PC-9 (cell line): ENCODE data around the gene GAGE1. TPM values are rescaled to one million over a fixed set of nuclear protein-coding genes. Genes with fewer than 3 reads are reported as not detected.

Source experiments
- BruUV-seq: library from RNA; stranded (reverse); fragments of 400-500 nt; replicated peaks from 2 replicates; lab custom pipeline; 2021; lab: Mats Ljungman, UMichigan
- CTCF ChIA-PET: fragments of 300-600 bp; sonication (Branson Sonifier 250); formaldehyde crosslinking; loops from one replicate; lab custom pipeline; 2022; ENCODE audit warnings: antibody characterized with exemption; lab: Charles Lee
- POLR2A ChIA-PET: fragments of 300-600 bp; sonication (Branson Sonifier 250); formaldehyde crosslinking; loops from one replicate; lab custom pipeline; 2022; ENCODE audit warnings: antibody characterized with exemption; ENCODE audit not compliant: unreplicated experiment; lab: Charles Lee
- DNase-seq, 2 experiments: peaks; one replicate each; pipeline versions ENCODE4 v3.0.0 to v3.0.0-alpha.2; 2015 to 2022; ENCODE audit warnings: mixed read lengths in 1 of 2
- H2AFZ ChIP-seq: fragments of 200-600 bp; sonication (generic); 2 replicates; pipeline ENCODE4 v1.8.1; 2017; ENCODE audit warnings: antibody characterized with exemption
- H3F3A ChIP-seq: fragments of 200-600 bp; sonication (generic); 2 replicates; pipeline ENCODE4 v1.8.1; 2017; ENCODE audit warnings: antibody characterized with exemption, mild to moderate bottlenecking, low read depth; ENCODE audit not compliant: insufficient read depth
- H3K27ac ChIP-seq: fragments of 200-600 bp; sonication (generic); 2 replicates; pipeline ENCODE4 v1.6.1; 2016; ENCODE audit warnings: mixed run types
- H3K27me3 ChIP-seq: fragments of 200-600 bp; sonication (generic); 2 replicates; pipeline ENCODE4 v1.6.1; 2016; ENCODE audit warnings: low read depth, mixed run types; ENCODE audit not compliant: insufficient read depth
- H3K36me3 ChIP-seq: fragments of 200-600 bp; sonication (generic); 2 replicates; pipeline ENCODE4 v1.6.1; 2016; ENCODE audit warnings: low read depth, mixed run types
- H3K4me1 ChIP-seq: fragments of 200-600 bp; sonication (generic); replicated peaks from 2 replicates; pipeline ENCODE4 v1.6.1; 2016; ENCODE audit warnings: mixed run types; ENCODE audit not compliant: insufficient read depth
- H3K4me2 ChIP-seq: fragments of 200-600 bp; sonication (generic); 2 replicates; pipeline ENCODE4 v1.6.1; 2017; ENCODE audit warnings: mixed run types
- H3K4me3 ChIP-seq: fragments of 200-600 bp; sonication (generic); 2 replicates; pipeline ENCODE4 v1.6.1; 2016; ENCODE audit warnings: mixed run types
- H3K79me2 ChIP-seq: fragments of 200-600 bp; sonication (generic); 2 replicates; pipeline ENCODE4 v1.6.1; 2017; ENCODE audit warnings: low read depth, mixed run types
- H3K9me2 ChIP-seq: fragments of 200-600 bp; sonication (generic); 2 replicates; pipeline ENCODE4 v1.8.1; 2017; ENCODE audit warnings: mild to moderate bottlenecking; ENCODE audit not compliant: insufficient read depth
- H3K9me3 ChIP-seq: fragments of 200-600 bp; sonication (generic); 2 replicates; pipeline ENCODE4 v1.8.1; 2016; ENCODE audit warnings: low read depth; ENCODE audit not compliant: insufficient read depth
- H4K20me1 ChIP-seq: fragments of 200-600 bp; sonication (generic); 2 replicates; pipeline ENCODE4 v1.8.1; 2017; ENCODE audit not compliant: insufficient read depth
- EZH2 ChIP-seq: fragments of 200-600 bp; sonication (generic); IDR thresholded peaks from 2 replicates; pipeline ENCODE4 v1.8.0; 2017; ENCODE audit warnings: antibody characterized with exemption, low read depth
- intact Hi-C: fragments of 100-400 bp; cut with micrococcal nuclease; formaldehyde crosslinking; loops from one replicate; pipeline ENCODE4 v1.10.0; 2022; ENCODE audit not compliant: unreplicated experiment
- total RNA-seq: library from RNA; stranded (reverse); gene quantifications from 2 replicates; pipeline ENCODE4 v1.2.3, GENCODE V29; 2021
- TF ChIP-seq, protein P1 (sequence below): fragments of 200-600 bp; sonication (generic); conservative IDR thresholded peaks from 2 replicates; pipeline ENCODE4 v1.6.1; 2017; ENCODE audit warnings: mixed run types, antibody characterized with exemption, mild to moderate bottlenecking, moderate library complexity

The GAGE1 gene
- total RNA-seq, 1 experiment from 2014 or later: not detected

DNA sequence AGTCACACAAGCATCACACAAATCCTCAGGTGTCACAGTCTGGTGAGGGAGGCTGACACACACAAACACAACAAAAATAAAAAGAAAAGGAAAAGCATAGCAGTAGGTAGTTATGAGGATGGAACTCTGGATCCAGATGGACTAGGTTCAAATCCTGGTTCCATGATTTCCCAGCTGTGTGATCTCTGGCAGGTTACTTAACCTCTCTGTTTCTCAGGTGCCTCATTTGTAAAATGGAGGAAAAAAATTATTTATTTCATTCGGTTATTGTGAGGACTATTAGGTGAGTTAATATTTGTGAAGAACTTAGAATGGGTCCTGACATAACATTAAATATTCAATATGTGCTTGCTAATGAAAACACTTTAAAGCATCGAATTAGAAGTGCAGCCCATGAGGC lies 19.8 kb downstream of the GAGE1 start:
- ChIA-PET CTCF (no interaction called here), POLR2A (no interaction called here)
- H2AFZ ChIP-seq: no peak overlapping the region
- H4K20me1 ChIP-seq: no peaks in the 10 kb centered on the region
- H3K4me1 ChIP-seq: no peaks in the 10 kb centered on the region
- no peaks in the 10 kb centered on the region for H3K27me3 ChIP-seq
- H3K27ac ChIP-seq: no peak overlapping the region
- no peak overlapping the region for H3K4me3 ChIP-seq
- H3K9me3 ChIP-seq: no peaks in the 10 kb centered on the region
- DNase-seq: no peak
- H3F3A ChIP-seq: no peaks in the 10 kb centered on the region
- no TSS peak for BruUV-seq
- intact Hi-C loops: no loop called here
- TF ChIP-seq EZH2: no peak
- TF ChIP-seq, protein P1, sequence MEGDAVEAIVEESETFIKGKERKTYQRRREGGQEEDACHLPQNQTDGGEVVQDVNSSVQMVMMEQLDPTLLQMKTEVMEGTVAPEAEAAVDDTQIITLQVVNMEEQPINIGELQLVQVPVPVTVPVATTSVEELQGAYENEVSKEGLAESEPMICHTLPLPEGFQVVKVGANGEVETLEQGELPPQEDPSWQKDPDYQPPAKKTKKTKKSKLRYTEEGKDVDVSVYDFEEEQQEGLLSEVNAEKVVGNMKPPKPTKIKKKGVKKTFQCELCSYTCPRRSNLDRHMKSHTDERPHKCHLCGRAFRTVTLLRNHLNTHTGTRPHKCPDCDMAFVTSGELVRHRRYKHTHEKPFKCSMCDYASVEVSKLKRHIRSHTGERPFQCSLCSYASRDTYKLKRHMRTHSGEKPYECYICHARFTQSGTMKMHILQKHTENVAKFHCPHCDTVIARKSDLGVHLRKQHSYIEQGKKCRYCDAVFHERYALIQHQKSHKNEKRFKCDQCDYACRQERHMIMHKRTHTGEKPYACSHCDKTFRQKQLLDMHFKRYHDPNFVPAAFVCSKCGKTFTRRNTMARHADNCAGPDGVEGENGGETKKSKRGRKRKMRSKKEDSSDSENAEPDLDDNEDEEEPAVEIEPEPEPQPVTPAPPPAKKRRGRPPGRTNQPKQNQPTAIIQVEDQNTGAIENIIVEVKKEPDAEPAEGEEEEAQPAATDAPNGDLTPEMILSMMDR: no peak
- no peak overlapping the region for H3K4me2 ChIP-seq
- H3K9me2 ChIP-seq: no peaks in the 10 kb centered on the region
- no peaks in the 10 kb centered on the region for H3K79me2 ChIP-seq
- no peaks in the 10 kb centered on the region for H3K36me3 ChIP-seq

DNA sequence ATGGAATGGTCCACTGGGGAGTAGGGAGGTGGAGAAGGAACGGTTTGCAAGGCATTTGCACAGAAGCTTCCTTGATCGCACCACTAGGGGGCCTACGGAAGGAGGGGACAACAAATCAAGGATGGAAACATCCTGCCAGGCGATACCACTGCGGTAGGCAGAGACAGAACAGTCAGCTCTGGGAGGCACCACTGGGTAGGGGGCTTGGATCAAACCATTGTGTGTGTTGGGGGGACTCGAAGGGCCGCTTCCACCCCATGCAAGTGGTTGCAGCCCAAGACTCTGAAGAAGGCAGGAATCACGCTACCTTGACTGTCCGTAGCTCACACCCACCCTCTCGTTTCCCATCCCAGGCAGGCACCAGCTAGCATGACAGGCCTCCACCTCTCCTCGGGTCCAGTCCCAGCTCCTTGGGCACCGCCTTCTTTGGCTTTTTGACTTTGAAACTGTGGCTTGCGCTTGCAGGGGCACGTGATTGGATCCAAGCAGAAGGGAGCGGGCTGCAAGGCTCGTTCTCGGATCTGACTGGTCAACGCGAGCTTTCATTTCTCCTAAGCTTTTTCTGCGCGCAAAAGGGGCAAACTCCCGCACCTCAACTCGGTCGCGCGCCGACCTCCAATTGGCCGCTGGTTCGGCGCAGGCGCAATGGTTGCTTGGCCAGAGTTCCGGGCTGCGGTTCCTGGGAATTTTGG lies 28.4 kb downstream of the GAGE1 start:
- no peak for DNase-seq
- BruUV-seq: no TSS peak
- no peaks in the 10 kb centered on the region for H3K27me3 ChIP-seq
- no peak overlapping the region for H3K4me3 ChIP-seq
- H3K9me3 ChIP-seq: no peaks in the 10 kb centered on the region
- no peak overlapping the region for H3K27ac ChIP-seq
- no peaks in the 10 kb centered on the region for H3K79me2 ChIP-seq
- no peaks in the 10 kb centered on the region for H3K36me3 ChIP-seq
- TF ChIP-seq, protein P1: no peak
- TF ChIP-seq EZH2: no peak
- no peak overlapping the region for H3K4me2 ChIP-seq
- H3F3A ChIP-seq: no peaks in the 10 kb centered on the region
- H3K4me1 ChIP-seq: no peaks in the 10 kb centered on the region
- H4K20me1 ChIP-seq: no peaks in the 10 kb centered on the region
- intact Hi-C loops: no loop called here
- H3K9me2 ChIP-seq: no peaks in the 10 kb centered on the region
- no peak overlapping the region for H2AFZ ChIP-seq
- ChIA-PET CTCF (no interaction called here), POLR2A (no interaction called here)

DNA sequence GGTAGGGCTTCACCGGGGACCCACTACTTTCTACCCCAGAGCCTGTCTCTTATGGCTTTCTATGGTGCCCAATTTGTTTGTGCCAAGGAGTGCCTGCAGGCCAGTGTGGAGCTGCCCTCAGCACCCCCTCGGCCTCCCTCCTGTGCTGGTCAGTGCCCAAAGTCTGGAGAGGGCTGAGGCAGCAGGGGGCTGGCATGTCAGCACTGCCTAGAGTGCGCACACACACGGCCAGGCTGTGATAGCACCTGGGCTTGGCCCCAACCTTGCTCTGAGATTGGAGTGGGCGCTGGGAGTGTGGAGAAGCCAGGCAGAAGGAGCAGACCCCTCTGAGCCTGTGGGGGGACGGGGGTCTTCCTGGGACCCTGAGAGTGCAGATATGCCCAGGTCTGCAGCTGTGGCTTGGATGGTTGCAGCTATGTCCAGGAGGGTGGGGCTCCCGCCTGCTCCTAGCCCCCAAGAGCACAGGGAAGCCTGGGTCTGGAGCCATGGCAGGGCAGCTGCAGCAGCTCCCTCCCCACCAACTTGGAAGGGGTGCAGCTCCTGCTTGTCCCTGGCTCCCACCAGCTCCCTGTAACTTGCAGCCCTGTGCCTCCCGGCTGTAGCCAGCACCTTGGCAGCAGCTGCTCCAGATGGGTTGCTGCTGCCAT lies 46.3 kb downstream of the GAGE1 start:
- no peak overlapping the region for H3K27ac ChIP-seq
- no peaks in the 10 kb centered on the region for H3K27me3 ChIP-seq
- no peaks in the 10 kb centered on the region for H3K9me3 ChIP-seq
- no peaks in the 10 kb centered on the region for H3K36me3 ChIP-seq
- TF ChIP-seq, protein P1: no peak
- no peak for TF ChIP-seq EZH2
- POLR2A ChIA-PET: no interaction called here
- H3K79me2 ChIP-seq: no peaks in the 10 kb centered on the region
- BruUV-seq: no TSS peak
- no peaks in the 10 kb centered on the region for H3K9me2 ChIP-seq
- H3F3A ChIP-seq: no peaks in the 10 kb centered on the region
- no peak overlapping the region for H2AFZ ChIP-seq
- intact Hi-C loops: no loop called here
- no peaks in the 10 kb centered on the region for H4K20me1 ChIP-seq
- no peaks in the 10 kb centered on the region for H3K4me1 ChIP-seq
- no peak for DNase-seq
- CTCF ChIA-PET: no interaction called here
- no peak overlapping the region for H3K4me2 ChIP-seq
- H3K4me3 ChIP-seq: no peak overlapping the region
